Measurements from ENCODE around the gene CLK1. TPM values are rescaled to one million over a fixed set of nuclear protein-coding genes. Genes with fewer than 3 reads are reported as not detected.

CLK1 gene
- total RNA-seq = 10 to 100 TPM; 29.9 to 81.5 (median 36.7) TPM
- long read RNA-seq, transcript CLK1-201 (13 exons, 1,888 nt) = major isoform, 5 of 8 reads
- long read RNA-seq, partial matches to known transcripts = 0 of 8 reads
- long read RNA-seq, other reads (novel, unspliced or antisense) = 1 of 8 reads

DNA sequence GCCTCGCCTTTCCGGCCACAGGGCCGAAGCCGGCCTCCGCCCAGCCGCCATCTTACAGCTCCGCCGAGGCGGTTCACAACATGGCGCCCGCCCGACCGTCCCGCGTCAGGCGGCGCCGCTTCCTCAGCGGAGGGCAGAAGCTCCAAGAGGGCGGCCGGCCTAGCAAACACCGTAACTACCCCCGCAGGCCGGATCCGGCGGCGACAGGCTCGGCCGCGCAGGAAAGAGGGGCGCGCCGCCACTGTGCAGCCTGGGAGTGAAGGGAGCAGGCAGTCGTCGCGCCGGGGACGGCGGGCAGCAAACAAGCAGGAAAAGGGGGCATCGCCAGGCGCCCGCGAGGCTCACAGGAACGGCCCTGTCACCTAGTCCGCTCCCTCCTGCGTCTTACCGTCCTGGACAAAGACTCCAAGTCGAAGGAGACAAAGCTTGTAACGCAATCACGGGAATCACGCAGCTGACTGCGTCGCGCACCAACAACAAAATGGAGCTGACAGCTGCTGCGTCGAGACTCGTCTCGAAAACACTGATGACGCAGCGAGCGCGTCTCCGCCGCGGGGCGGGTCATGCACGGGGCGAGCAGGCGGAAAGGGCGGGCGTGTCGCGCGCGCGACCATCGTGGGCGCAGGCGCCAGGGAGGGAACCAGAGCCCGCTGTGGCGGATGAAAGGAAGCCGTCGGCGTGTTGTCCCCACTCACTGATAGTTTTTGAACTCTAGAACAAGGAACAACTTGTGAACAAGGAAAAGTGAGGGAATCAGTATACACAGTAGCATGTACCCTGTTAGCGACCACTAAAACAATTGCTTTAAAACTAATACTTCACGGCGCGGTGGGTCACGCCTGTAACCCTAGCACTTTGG, at the start of gene CLK1:
Gene CLK1 (minus strand): TSS at position 483 of the 859 bp plus-strand sequence. CDS start 2,796 bp downstream, outside the sequence.
- no peaks in the 10 kb centered on the region for H3K9me3 ChIP-seq
- peaks cover 2 to 8% (median 4%) of the 10 kb centered on the region in 4 donors for H3K36me3 ChIP-seq
- no peaks in the 10 kb centered on the region for H3K27me3 ChIP-seq
- WGBS (ENCODE audit: insufficient coverage, low coverage, low lambda C conversion rate, missing lambda C conversion rate) = under 1% methylated on average over 37 of the region's 89 CpGs
- peak within 1 kb of the TSS; percentile 48 to 79 (median 67) for H3K4me3 ChIP-seq
- peaks cover 0 to 41% (median 3%) of the 10 kb centered on the region in 4 donors for H3K4me1 ChIP-seq
- peak within 1 kb of the TSS; percentile 100 for H3K27ac ChIP-seq
- TF ChIP-seq, protein P1, sequence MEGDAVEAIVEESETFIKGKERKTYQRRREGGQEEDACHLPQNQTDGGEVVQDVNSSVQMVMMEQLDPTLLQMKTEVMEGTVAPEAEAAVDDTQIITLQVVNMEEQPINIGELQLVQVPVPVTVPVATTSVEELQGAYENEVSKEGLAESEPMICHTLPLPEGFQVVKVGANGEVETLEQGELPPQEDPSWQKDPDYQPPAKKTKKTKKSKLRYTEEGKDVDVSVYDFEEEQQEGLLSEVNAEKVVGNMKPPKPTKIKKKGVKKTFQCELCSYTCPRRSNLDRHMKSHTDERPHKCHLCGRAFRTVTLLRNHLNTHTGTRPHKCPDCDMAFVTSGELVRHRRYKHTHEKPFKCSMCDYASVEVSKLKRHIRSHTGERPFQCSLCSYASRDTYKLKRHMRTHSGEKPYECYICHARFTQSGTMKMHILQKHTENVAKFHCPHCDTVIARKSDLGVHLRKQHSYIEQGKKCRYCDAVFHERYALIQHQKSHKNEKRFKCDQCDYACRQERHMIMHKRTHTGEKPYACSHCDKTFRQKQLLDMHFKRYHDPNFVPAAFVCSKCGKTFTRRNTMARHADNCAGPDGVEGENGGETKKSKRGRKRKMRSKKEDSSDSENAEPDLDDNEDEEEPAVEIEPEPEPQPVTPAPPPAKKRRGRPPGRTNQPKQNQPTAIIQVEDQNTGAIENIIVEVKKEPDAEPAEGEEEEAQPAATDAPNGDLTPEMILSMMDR (IDR thresholded peaks at IDR 0.05) = no peak
- peak; percentile 99 for TF ChIP-seq POLR2A (IDR thresholded peaks at IDR 0.05)
- ATAC-seq (peak; percentile 81 to 91 (median 85)), DNase-seq (peak; percentile 97 to 98 (median 98))
- intact Hi-C loops (cut with DNase I) = no loop called here

DNA sequence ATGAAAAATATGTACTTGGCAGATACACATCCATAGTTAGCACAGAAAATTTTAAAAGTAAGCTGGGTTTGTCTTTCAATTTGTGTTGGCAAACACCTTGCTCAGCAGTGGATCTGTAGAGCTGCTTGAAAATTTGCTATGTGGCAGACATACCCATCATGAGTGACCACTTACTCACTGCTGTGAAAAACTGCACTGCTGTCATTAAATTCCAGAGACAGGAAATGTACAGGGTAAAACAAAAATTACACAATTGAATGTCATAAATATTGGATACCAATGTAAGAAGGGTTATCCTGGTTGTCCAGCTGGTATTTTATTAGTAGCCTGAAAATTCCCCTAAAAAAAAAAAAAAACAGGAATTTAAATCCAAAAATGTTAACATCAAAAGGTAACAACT, 49.2 kb upstream of the CLK1 start:
- Histone ChIP-seq H3K27me3 (no peaks in the 10 kb centered on the region), H3K4me3 (no peak overlapping the region), H3K9me3 (no peaks in the 10 kb centered on the region), H3K27ac (no peak overlapping the region), H3K36me3 (peaks cover 0 to 85% (median 17%) of the 10 kb centered on the region in 4 donors), H3K4me1 (no peaks in the 10 kb centered on the region)
- no peak for TF ChIP-seq POLR2A (IDR thresholded peaks at IDR 0.05)
- TF ChIP-seq, protein P1 (IDR thresholded peaks at IDR 0.05) = no peak
- intact Hi-C loops (cut with DNase I) = no loop called here
- DNase-seq (no peak), ATAC-seq (no peak)

DNA sequence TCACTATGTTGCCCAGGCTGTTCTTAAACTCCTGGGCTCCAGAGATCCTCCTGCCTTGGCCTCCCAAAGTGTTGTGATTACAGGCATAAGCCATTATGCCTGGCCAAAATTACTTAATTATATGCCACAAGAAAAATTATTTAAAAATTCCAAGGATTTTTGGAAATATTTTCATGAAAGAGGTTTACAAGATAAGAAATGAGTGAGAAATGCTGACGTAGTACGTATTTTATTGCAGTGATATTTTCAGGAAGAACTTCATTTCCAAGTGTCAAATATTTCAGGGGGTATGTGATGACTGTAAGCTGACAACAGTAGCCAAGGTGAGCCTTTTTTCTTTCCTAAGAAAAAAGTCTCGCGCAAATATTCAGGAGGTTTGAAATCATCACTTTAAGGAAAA, 45.5 kb upstream of the CLK1 start:
- Histone ChIP-seq H3K4me3 (no peak overlapping the region), H3K27ac (no peak overlapping the region), H3K4me1 (no peaks in the 10 kb centered on the region), H3K9me3 (no peaks in the 10 kb centered on the region), H3K36me3 (peaks cover 0 to 49% (median 16%) of the 10 kb centered on the region in 4 donors), H3K27me3 (no peaks in the 10 kb centered on the region)
- 93% methylated on average over 4 of the region's 4 CpGs for WGBS (ENCODE audit: insufficient coverage, low coverage, low lambda C conversion rate, missing lambda C conversion rate)
- intact Hi-C loops (cut with DNase I) = loop anchor here in 1 of 2 donors (10.0 kb wide), 1 partner anchor 255 kb away; no protein-coding TSS in a partner anchor
- DNase-seq (no peak), ATAC-seq (no peak)
- no peak for TF ChIP-seq POLR2A (IDR thresholded peaks at IDR 0.05)
- TF ChIP-seq, protein P1 (IDR thresholded peaks at IDR 0.05) = no peak

DNA sequence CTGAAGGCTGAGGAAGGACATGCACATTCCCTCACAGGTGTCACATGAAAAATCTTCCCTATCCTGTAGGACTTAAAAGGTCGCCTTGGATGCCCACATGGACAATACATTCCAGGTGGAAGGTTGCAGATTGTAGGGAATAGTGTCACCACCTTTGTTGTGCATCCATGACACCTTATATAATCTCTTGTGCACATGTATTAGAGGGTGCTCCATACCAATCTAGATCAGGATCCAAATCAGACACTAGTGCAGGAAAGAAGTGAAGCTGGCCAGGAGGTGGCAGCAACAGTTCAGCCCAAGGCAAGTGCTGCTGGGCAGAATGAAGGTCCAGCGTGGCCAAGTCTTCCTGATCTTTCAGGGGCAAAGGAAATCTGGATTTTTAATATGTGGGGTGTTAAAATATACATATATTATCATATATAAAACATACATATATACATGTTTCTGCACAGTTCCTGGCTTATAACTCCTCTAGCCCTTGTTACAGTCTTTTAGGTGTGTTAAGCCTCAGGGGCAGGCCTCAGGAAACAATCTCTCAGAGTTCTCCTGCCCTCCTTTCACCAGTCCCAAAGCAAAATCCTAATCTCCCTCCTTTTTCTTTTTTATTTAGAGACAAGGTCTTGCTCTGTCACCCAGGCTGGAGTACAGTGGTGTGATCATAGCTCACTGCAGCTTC, 41.3 kb upstream of the CLK1 start:
- no peaks in the 10 kb centered on the region for H3K9me3 ChIP-seq
- no peaks in the 10 kb centered on the region for H3K27me3 ChIP-seq
- TF ChIP-seq, protein P1 (IDR thresholded peaks at IDR 0.05) = peak; percentile 65 to 78 (median 76)
- TF ChIP-seq POLR2A (IDR thresholded peaks at IDR 0.05) = no peak
- intact Hi-C loops (cut with DNase I) = loop anchor here in 1 of 2 donors (10.0 kb wide), 1 partner anchor 259 kb away; no protein-coding TSS in a partner anchor
- H3K4me1 ChIP-seq = peaks cover 0 to 3% (median 0%) of the 10 kb centered on the region in 4 donors
- peaks cover 0 to 24% (median 4%) of the 10 kb centered on the region in 4 donors for H3K36me3 ChIP-seq
- no peak overlapping the region for H3K27ac ChIP-seq
- ATAC-seq (peak; percentile 90 to 96 (median 92)), DNase-seq (peak; percentile 78 to 81 (median 78))
- no peak overlapping the region for H3K4me3 ChIP-seq
- 33% methylated on average over 2 of the region's 2 CpGs for whole genome bisulfite sequencing (ENCODE audit: insufficient coverage, low coverage, low lambda C conversion rate, missing lambda C conversion rate)
